BE2C (cell line): ENCODE data around the gene C16orf86.
"Not testable (repeated sequence)": the region's sequence is repeated elsewhere in the genome, so short reads cannot be mapped to it uniquely, and the experiment has no call there.

ENCODE experiments used
- DNase-seq: peaks from one replicate; pipeline ENCODE4 v3.0.0-alpha.2; 2020
- H3K27me3 ChIP-seq: fragments of 250-450 bp; sonication (Bioruptor Pico); 2 replicates; pipeline ENCODE4 v1.5.1; 2020; ENCODE audit warnings: mild to moderate bottlenecking
- H3K36me3 ChIP-seq: fragments of 250-450 bp; sonication (Bioruptor Pico); 2 replicates; pipeline ENCODE4 v1.5.1; 2020; ENCODE audit warnings: mild to moderate bottlenecking
- H3K4me1 ChIP-seq: fragments of 250-450 bp; sonication (Bioruptor Pico); 2 replicates; pipeline ENCODE4 v1.5.1; 2020
- H3K4me3 ChIP-seq: 2 replicates; pipeline ENCODE4 v1.5.1; 2011; ENCODE audit warnings: low read depth, low read length
- H3K9me3 ChIP-seq: fragments of 250-450 bp; sonication (Bioruptor Pico); 2 replicates; pipeline ENCODE4 v1.5.1; 2020
- CTCF ChIP-seq: IDR thresholded peaks from 2 replicates; pipeline ENCODE4 v1.5.1; 2012; ENCODE audit warnings: mild to moderate bottlenecking, low read depth, low read length

Gene C16orf86

GRCh38 chr16:67677712-67678111, 11.1 kb downstream of the C16orf86 start:
- H3K4me1 ChIP-seq, result peaks cover 11% of the 10 kb centered on the region
- no peaks in the 10 kb centered on the region for H3K27me3 ChIP-seq
- no peak overlapping the region for H3K4me3 ChIP-seq
- no peak for DNase-seq
- H3K9me3 ChIP-seq, result no peaks in the 10 kb centered on the region
- H3K36me3 ChIP-seq, result no peaks in the 10 kb centered on the region
- TF ChIP-seq CTCF, result no peak

- DNase-seq, result no peak
- no peaks in the 10 kb centered on the region for H3K9me3 ChIP-seq
- no peaks in the 10 kb centered on the region for H3K27me3 ChIP-seq
- no peak overlapping the region for H3K4me3 ChIP-seq
- peaks cover 5% of the 10 kb centered on the region; the same call in 1 of the 2 replicates for H3K36me3 ChIP-seq
- peaks cover 4% of the 10 kb centered on the region for H3K4me1 ChIP-seq
- TF ChIP-seq CTCF, result no peak
Measured at GRCh38 chr16:67678354-67679023, 11.9 kb downstream of the C16orf86 start.

GRCh38 chr16:67679935-67680897, 13.6 kb downstream of the C16orf86 start:
- no peaks in the 10 kb centered on the region for H3K4me1 ChIP-seq
- no peak for DNase-seq
- no peak overlapping the region for H3K4me3 ChIP-seq
- no peaks in the 10 kb centered on the region for H3K9me3 ChIP-seq
- H3K27me3 ChIP-seq, result no peaks in the 10 kb centered on the region
- TF ChIP-seq CTCF, result no peak
- H3K36me3 ChIP-seq, result peaks cover 11% of the 10 kb centered on the region

GRCh38 chr16:67683767-67684166, 17.2 kb downstream of the C16orf86 start:
- no peaks in the 10 kb centered on the region for H3K9me3 ChIP-seq
- peaks cover 11% of the 10 kb centered on the region for H3K36me3 ChIP-seq
- no peak overlapping the region for H3K4me3 ChIP-seq
- no peaks in the 10 kb centered on the region for H3K27me3 ChIP-seq
- DNase-seq, result no peak
- H3K4me1 ChIP-seq, result no peaks in the 10 kb centered on the region
- TF ChIP-seq CTCF, result no peak

- H3K4me1 ChIP-seq, result no peaks in the 10 kb centered on the region
- no peak for DNase-seq
- peaks cover 11% of the 10 kb centered on the region for H3K36me3 ChIP-seq
- H3K4me3 ChIP-seq, result no peak overlapping the region
- no peak for TF ChIP-seq CTCF
- H3K9me3 ChIP-seq, result no peaks in the 10 kb centered on the region
- no peaks in the 10 kb centered on the region for H3K27me3 ChIP-seq
Measured at GRCh38 chr16:67685388-67686112, 18.9 kb downstream of the C16orf86 start.

GRCh38 chr16:67693517-67694285, 27.1 kb downstream of the C16orf86 start:
- H3K9me3 ChIP-seq, H3K4me3 ChIP-seq, H3K4me1 ChIP-seq, H3K36me3 ChIP-seq, H3K27me3 ChIP-seq, DNase-seq: not testable (repeated sequence)
